ENCODE data around the gene CD276.

DNA sequence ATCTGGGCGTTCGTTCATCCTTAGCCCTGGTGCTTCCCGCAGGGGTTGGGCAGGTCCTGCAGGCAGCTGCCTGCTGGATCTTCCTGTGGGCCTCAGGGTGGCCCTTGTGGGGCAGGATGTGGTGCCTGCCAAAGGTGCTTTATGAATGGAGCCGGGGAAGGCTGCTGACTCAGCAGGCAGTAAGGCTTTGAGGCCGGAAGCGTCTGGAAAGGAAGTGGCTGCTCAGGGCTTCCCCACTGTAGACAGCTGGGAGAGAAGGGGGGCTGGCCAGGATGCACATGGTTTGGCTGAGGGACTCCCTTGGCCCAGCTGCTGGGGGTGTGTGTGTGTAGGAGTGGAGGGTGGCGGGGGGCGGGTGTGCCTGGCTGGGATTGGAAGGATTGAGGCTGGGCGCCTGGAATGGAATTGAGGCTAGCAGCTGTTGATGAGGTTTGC, 12.9 kb downstream of the CD276 start:
- TF ChIP-seq, protein P1, sequence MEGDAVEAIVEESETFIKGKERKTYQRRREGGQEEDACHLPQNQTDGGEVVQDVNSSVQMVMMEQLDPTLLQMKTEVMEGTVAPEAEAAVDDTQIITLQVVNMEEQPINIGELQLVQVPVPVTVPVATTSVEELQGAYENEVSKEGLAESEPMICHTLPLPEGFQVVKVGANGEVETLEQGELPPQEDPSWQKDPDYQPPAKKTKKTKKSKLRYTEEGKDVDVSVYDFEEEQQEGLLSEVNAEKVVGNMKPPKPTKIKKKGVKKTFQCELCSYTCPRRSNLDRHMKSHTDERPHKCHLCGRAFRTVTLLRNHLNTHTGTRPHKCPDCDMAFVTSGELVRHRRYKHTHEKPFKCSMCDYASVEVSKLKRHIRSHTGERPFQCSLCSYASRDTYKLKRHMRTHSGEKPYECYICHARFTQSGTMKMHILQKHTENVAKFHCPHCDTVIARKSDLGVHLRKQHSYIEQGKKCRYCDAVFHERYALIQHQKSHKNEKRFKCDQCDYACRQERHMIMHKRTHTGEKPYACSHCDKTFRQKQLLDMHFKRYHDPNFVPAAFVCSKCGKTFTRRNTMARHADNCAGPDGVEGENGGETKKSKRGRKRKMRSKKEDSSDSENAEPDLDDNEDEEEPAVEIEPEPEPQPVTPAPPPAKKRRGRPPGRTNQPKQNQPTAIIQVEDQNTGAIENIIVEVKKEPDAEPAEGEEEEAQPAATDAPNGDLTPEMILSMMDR (IDR thresholded peaks at IDR 0.05) = no peak
- peak; percentile 52 to 74 (median 63) for TF ChIP-seq POLR2AphosphoS5 (IDR thresholded peaks at IDR 0.05)
- TF ChIP-seq POLR2A (IDR thresholded peaks at IDR 0.05) = no peak
